ENCODE measurements around the gene DCAF4L1.

DCAF4L1 gene

GRCh38 chr4:41981456-41981855 lies at the start of gene DCAF4L1:
Gene DCAF4L1, plus strand, starts transcription at chr4:41981756. Its CDS starts 37 bp downstream, at chr4:41981793.
- DNase-seq: no peak

- no peak for DNase-seq
These were observed 48.6 kb upstream of the DCAF4L1 start for GRCh38 chr4:41932988-41933387.

GRCh38 chr4:41933997-41934503 lies 47.5 kb upstream of the DCAF4L1 start:
- no peak for DNase-seq

GRCh38 chr4:41934514-41934900 lies 47.0 kb upstream of the DCAF4L1 start:
- no peak for DNase-seq

- peak; percentile 65 for DNase-seq
These were observed 46.5 kb upstream of the DCAF4L1 start, which contains the start of gene TMEM33 for GRCh38 chr4:41934901-41935651. Gene TMEM33, plus strand, starts transcription at chr4:41935429. Its CDS starts 56 bp downstream, at chr4:41935485.

GRCh38 chr4:41935652-41936021 lies 45.9 kb upstream of the DCAF4L1 start:
- DNase-seq: no peak

GRCh38 chr4:41939016-41939626 lies 42.4 kb upstream of the DCAF4L1 start:
- no peak for DNase-seq

- DNase-seq: no peak
These were observed 40.7 kb upstream of the DCAF4L1 start for GRCh38 chr4:41940834-41941233.

GRCh38 chr4:41943506-41943905 lies 38.0 kb upstream of the DCAF4L1 start:
- no peak for DNase-seq

- DNase-seq: no peak
These were observed 37.5 kb upstream of the DCAF4L1 start for GRCh38 chr4:41944089-41944488.

GRCh38 chr4:41949531-41949930 lies 32.0 kb upstream of the DCAF4L1 start:
- no peak for DNase-seq

- DNase-seq: no peak
These were observed 23.9 kb upstream of the DCAF4L1 start for GRCh38 chr4:41957634-41958033.

GRCh38 chr4:41963105-41963504 lies 18.5 kb upstream of the DCAF4L1 start:
- no peak for DNase-seq

GRCh38 chr4:41964401-41964800 lies 17.2 kb upstream of the DCAF4L1 start:
- DNase-seq: no peak

GRCh38 chr4:41967392-41967791 lies 14.2 kb upstream of the DCAF4L1 start:
- no peak for DNase-seq

GRCh38 chr4:41969671-41970070 lies 11.9 kb upstream of the DCAF4L1 start:
- DNase-seq: no peak

GRCh38 chr4:41975341-41975740 lies 6.2 kb upstream of the DCAF4L1 start:
- no peak for DNase-seq

GRCh38 chr4:41976775-41977516 lies 4.6 kb upstream of the DCAF4L1 start:
- no peak for DNase-seq

GRCh38 chr4:41977709-41978108 lies 3.8 kb upstream of the DCAF4L1 start:
- DNase-seq: no peak

- no peak for DNase-seq
These were observed 1.2 kb downstream of the DCAF4L1 start for GRCh38 chr4:41982716-41983115.

- DNase-seq: no peak
These were observed 3.6 kb downstream of the DCAF4L1 start for GRCh38 chr4:41985151-41985550.

GRCh38 chr4:41989994-41990364 lies 8.4 kb downstream of the DCAF4L1 start:
- DNase-seq: no peak

GRCh38 chr4:41990365-41991111 lies 9.0 kb downstream of the DCAF4L1 start, which contains the start of gene SLC30A9:
Gene SLC30A9, plus strand, starts transcription at chr4:41990530. Its CDS starts 122 bp downstream, at chr4:41990652.
- DNase-seq: peak; percentile 74
